ENCODE measurements around the gene ZNRF3.

GRCh38 chr22:28874811-28875320, 8.5 kb upstream of the ZNRF3 start:
- TF ChIP-seq POLR2A (IDR thresholded peaks at IDR 0.05; ENCODE audit: low read depth, low read length) (no peak), POLR2AphosphoS5 (IDR thresholded peaks at IDR 0.05; ENCODE audit: low read depth, low read length) (no peak), TAF1 (IDR thresholded peaks at IDR 0.05; ENCODE audit: low read depth, low read length) (no peak), SPI1 (IDR thresholded peaks at IDR 0.05; ENCODE audit: low read depth, low read length) (no peak), POU2F2 (IDR thresholded peaks at IDR 0.05; ENCODE audit: low read depth, low read length) (no peak), PAX5 (IDR thresholded peaks at IDR 0.05; ENCODE audit: insufficient read depth, low read length, severe bottlenecking) (no peak)
